Activated CD4-positive, alpha-beta T cell treated with anti-CD3 and anti-CD28 coated beads, Interleukin-2, amount 10 ng/mL, durations not matched to agents 24 days and 14 days (primary cell): ENCODE results near the gene RPTOR. TPM values are rescaled to one million over a fixed set of nuclear protein-coding genes. Genes with fewer than 3 reads are reported as not detected.

Experiments
- DNase-seq: peaks from one replicate; pipeline ENCODE4 v3.0.0; 2022
- H3K27ac Mint-ChIP-seq: one replicate; pipeline ENCODE4 v1.8.0; 2022; ENCODE audit warnings: mild to moderate bottlenecking, mixed read lengths
- H3K27me3 Mint-ChIP-seq: one replicate; pipeline ENCODE4 v1.8.0; 2022; ENCODE audit warnings: mixed read lengths
- H3K36me3 Mint-ChIP-seq: one replicate; pipeline ENCODE4 v1.8.0; 2022; ENCODE audit warnings: low read depth, mild to moderate bottlenecking, mixed read lengths
- H3K4me1 Mint-ChIP-seq: one replicate; pipeline ENCODE4 v1.8.0; 2021; ENCODE audit warnings: mixed read lengths
- H3K4me3 Mint-ChIP-seq: one replicate; pipeline ENCODE4 v1.8.0; 2022; ENCODE audit warnings: mild to moderate bottlenecking, moderate library complexity, mixed read lengths
- H3K9me3 Mint-ChIP-seq: one replicate; pipeline ENCODE4 v1.8.0; 2021; ENCODE audit warnings: mixed read lengths
- intact Hi-C: fragments of 100-400 bp; cut with micrococcal nuclease; formaldehyde crosslinking; loops from one replicate; pipeline ENCODE4 v1.15.1; 2023
- total RNA-seq: library from RNA; stranded (reverse); gene quantifications from 2 replicates; pipeline ENCODE4 v1.2.3, GENCODE V29; 2022

Gene RPTOR
- total RNA-seq, 1 donor from 2014 or later: 67.2 TPM

GRCh38 chr17:80943346-80944145 is 398.9 kb downstream of the RPTOR start:
- DNase-seq: no peak
- Mint-ChIP-seq H3K27me3 (no peaks in the 10 kb centered on the region), H3K27ac (no peak overlapping the region), H3K36me3 (peaks cover 46% of the 10 kb centered on the region), H3K9me3 (no peaks in the 10 kb centered on the region), H3K4me3 (no peak overlapping the region), H3K4me1 (peaks cover 18% of the 10 kb centered on the region)
- intact Hi-C loops: no loop called here

GRCh38 chr17:80944326-80944725 is 399.7 kb downstream of the RPTOR start:
- H3K4me1 Mint-ChIP-seq: peaks cover 10% of the 10 kb centered on the region
- no peaks in the 10 kb centered on the region for H3K27me3 Mint-ChIP-seq
- H3K27ac Mint-ChIP-seq: no peak overlapping the region
- H3K4me3 Mint-ChIP-seq: no peak overlapping the region
- intact Hi-C loops: no loop called here
- no peak for DNase-seq
- H3K36me3 Mint-ChIP-seq: peaks cover 46% of the 10 kb centered on the region
- no peaks in the 10 kb centered on the region for H3K9me3 Mint-ChIP-seq

- no peaks in the 10 kb centered on the region for H3K9me3 Mint-ChIP-seq
- no peak overlapping the region for H3K4me3 Mint-ChIP-seq
- H3K27ac Mint-ChIP-seq: no peak overlapping the region
- H3K4me1 Mint-ChIP-seq: peaks cover 6% of the 10 kb centered on the region
- no peak for DNase-seq
- H3K36me3 Mint-ChIP-seq: peaks cover 48% of the 10 kb centered on the region
- intact Hi-C loops: no loop called here
- H3K27me3 Mint-ChIP-seq: no peaks in the 10 kb centered on the region
These were observed 401.1 kb downstream of the RPTOR start for GRCh38 chr17:80945736-80946135.

- H3K4me3 Mint-ChIP-seq: no peak overlapping the region
- no peak overlapping the region for H3K27ac Mint-ChIP-seq
- DNase-seq: no peak
- no peaks in the 10 kb centered on the region for H3K27me3 Mint-ChIP-seq
- H3K9me3 Mint-ChIP-seq: no peaks in the 10 kb centered on the region
- H3K4me1 Mint-ChIP-seq: peaks cover 6% of the 10 kb centered on the region
- intact Hi-C loops: no loop called here
- H3K36me3 Mint-ChIP-seq: peaks cover 47% of the 10 kb centered on the region
These were observed 401.8 kb downstream of the RPTOR start for GRCh38 chr17:80946449-80946848.

GRCh38 chr17:80947200-80947940 is 402.7 kb downstream of the RPTOR start:
- Mint-ChIP-seq H3K36me3 (peaks cover 46% of the 10 kb centered on the region), H3K27me3 (no peaks in the 10 kb centered on the region), H3K4me1 (peaks cover 5% of the 10 kb centered on the region), H3K4me3 (no peak overlapping the region), H3K9me3 (no peaks in the 10 kb centered on the region), H3K27ac (no peak overlapping the region)
- intact Hi-C loops: no loop called here
- no peak for DNase-seq

GRCh38 chr17:80948019-80948975 is 403.7 kb downstream of the RPTOR start:
- H3K27me3 Mint-ChIP-seq: no peaks in the 10 kb centered on the region
- H3K27ac Mint-ChIP-seq: no peak overlapping the region
- H3K9me3 Mint-ChIP-seq: no peaks in the 10 kb centered on the region
- DNase-seq: no peak
- peaks cover 44% of the 10 kb centered on the region for H3K36me3 Mint-ChIP-seq
- H3K4me3 Mint-ChIP-seq: no peak overlapping the region
- peaks cover 4% of the 10 kb centered on the region for H3K4me1 Mint-ChIP-seq
- intact Hi-C loops: no loop called here

GRCh38 chr17:80948976-80949450 is 404.4 kb downstream of the RPTOR start:
- Mint-ChIP-seq H3K27me3 (no peaks in the 10 kb centered on the region), H3K27ac (no peak overlapping the region), H3K9me3 (no peaks in the 10 kb centered on the region), H3K4me1 (peaks cover 4% of the 10 kb centered on the region), H3K36me3 (peaks cover 44% of the 10 kb centered on the region), H3K4me3 (no peak overlapping the region)
- no peak for DNase-seq
- intact Hi-C loops: no loop called here

GRCh38 chr17:80949451-80950421 is 405.1 kb downstream of the RPTOR start:
- Mint-ChIP-seq H3K4me1 (peaks cover 4% of the 10 kb centered on the region), H3K9me3 (no peaks in the 10 kb centered on the region), H3K36me3 (peaks cover 40% of the 10 kb centered on the region), H3K27ac (no peak overlapping the region), H3K27me3 (no peaks in the 10 kb centered on the region), H3K4me3 (no peak overlapping the region)
- intact Hi-C loops: no loop called here
- DNase-seq: no peak

GRCh38 chr17:80950466-80951120 is 406.0 kb downstream of the RPTOR start:
- no peaks in the 10 kb centered on the region for H3K27me3 Mint-ChIP-seq
- intact Hi-C loops: no loop called here
- H3K4me1 Mint-ChIP-seq: peaks cover 4% of the 10 kb centered on the region
- no peaks in the 10 kb centered on the region for H3K9me3 Mint-ChIP-seq
- H3K27ac Mint-ChIP-seq: no peak overlapping the region
- H3K4me3 Mint-ChIP-seq: no peak overlapping the region
- DNase-seq: no peak
- peaks cover 41% of the 10 kb centered on the region for H3K36me3 Mint-ChIP-seq

- Mint-ChIP-seq H3K9me3 (no peaks in the 10 kb centered on the region), H3K4me3 (no peak overlapping the region)
These were observed 406.8 kb downstream of the RPTOR start for GRCh38 chr17:80951121-80952090.

GRCh38 chr17:80952291-80952690 is 407.7 kb downstream of the RPTOR start:
- H3K4me3 Mint-ChIP-seq: no peak overlapping the region
- H3K27me3 Mint-ChIP-seq: no peaks in the 10 kb centered on the region
- H3K4me1 Mint-ChIP-seq: no peaks in the 10 kb centered on the region
- no peaks in the 10 kb centered on the region for H3K9me3 Mint-ChIP-seq
- no peak for DNase-seq
- H3K36me3 Mint-ChIP-seq: peaks cover 24% of the 10 kb centered on the region
- intact Hi-C loops: no loop called here
- no peak overlapping the region for H3K27ac Mint-ChIP-seq

More at GRCh38 chr17:80951121-80952090, 406.8 kb downstream of the RPTOR start:
- Mint-ChIP-seq H3K36me3 (peaks cover 33% of the 10 kb centered on the region), H3K27ac (no peak overlapping the region), H3K4me1 (peaks cover 2% of the 10 kb centered on the region), H3K27me3 (no peaks in the 10 kb centered on the region)
- DNase-seq: no peak
- intact Hi-C loops: no loop called here
